WTC11 (cell line): ENCODE measurements around the gene PROCA1.

ENCODE experiments used
- ATF1 ChIP-seq: sonication (generic); formaldehyde crosslinking; IDR thresholded peaks from 2 replicates; pipeline ENCODE4 v1.8.1; 2023; ENCODE audit warnings: mild to moderate bottlenecking, moderate library complexity, missing genetic modification reagents
- ATF3 ChIP-seq: sonication (generic); formaldehyde crosslinking; conservative IDR thresholded peaks from 2 replicates; pipeline ENCODE4 v1.8.1; 2022; ENCODE audit warnings: mild to moderate bottlenecking, missing genetic modification reagents
- CTCF ChIP-seq: fragments of 200-600 bp; IDR thresholded peaks from 2 replicates; pipeline ENCODE4 v1.8.0; 2022; ENCODE audit warnings: antibody characterized with exemption
- JUN ChIP-seq: sonication (generic); formaldehyde crosslinking; IDR thresholded peaks from 2 replicates; pipeline ENCODE4 v1.8.0; 2023; ENCODE audit warnings: mild to moderate bottlenecking, missing genetic modification reagents
- MAX ChIP-seq: sonication (generic); formaldehyde crosslinking; IDR thresholded peaks from 2 replicates; pipeline ENCODE4 v1.8.0; 2022; ENCODE audit warnings: mild to moderate bottlenecking, missing genetic modification reagents
- PRRX2 ChIP-seq: fragments of 250-450 bp; sonication (Bioruptor Pico); IDR thresholded peaks from 2 replicates; pipeline ENCODE4 v1.8.0; 2021; ENCODE audit warnings: mild to moderate bottlenecking
- SP1 ChIP-seq: sonication (generic); formaldehyde crosslinking; conservative IDR thresholded peaks from 2 replicates; pipeline ENCODE4 v1.8.1; 2022; ENCODE audit warnings: missing genetic modification reagents
- USF2 ChIP-seq: sonication (generic); formaldehyde crosslinking; IDR thresholded peaks from 2 replicates; pipeline ENCODE4 v1.8.1; 2023; ENCODE audit warnings: mild to moderate bottlenecking, missing genetic modification reagents, moderate library complexity
- ZNF232 ChIP-seq: sonication (generic); formaldehyde crosslinking; IDR thresholded peaks from 2 replicates; pipeline ENCODE4 v1.8.0; 2022; ENCODE audit warnings: mild to moderate bottlenecking, missing genetic modification reagents
- TF ChIP-seq, protein P1 (sequence below): sonication (generic); formaldehyde crosslinking; IDR thresholded peaks from 2 replicates; pipeline ENCODE4 v1.8.1; 2022; ENCODE audit warnings: mild to moderate bottlenecking, moderate library complexity, missing genetic modification reagents
- TF ChIP-seq, protein P2 (sequence below): sonication (generic); formaldehyde crosslinking; IDR thresholded peaks from 2 replicates; pipeline ENCODE4 v1.8.0; 2022; ENCODE audit warnings: mild to moderate bottlenecking, missing genetic modification reagents

- no peak for TF ChIP-seq ZNF232
- TF ChIP-seq CTCF = no peak
- TF ChIP-seq, protein P1, sequence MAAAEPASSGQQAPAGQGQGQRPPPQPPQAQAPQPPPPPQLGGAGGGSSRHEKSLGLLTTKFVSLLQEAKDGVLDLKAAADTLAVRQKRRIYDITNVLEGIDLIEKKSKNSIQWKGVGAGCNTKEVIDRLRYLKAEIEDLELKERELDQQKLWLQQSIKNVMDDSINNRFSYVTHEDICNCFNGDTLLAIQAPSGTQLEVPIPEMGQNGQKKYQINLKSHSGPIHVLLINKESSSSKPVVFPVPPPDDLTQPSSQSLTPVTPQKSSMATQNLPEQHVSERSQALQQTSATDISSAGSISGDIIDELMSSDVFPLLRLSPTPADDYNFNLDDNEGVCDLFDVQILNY (CRISPR knock-in tag) = no peak
- no peak for TF ChIP-seq USF2 (CRISPR knock-in tag)
- TF ChIP-seq ATF3 (CRISPR knock-in tag) = no peak
- no peak for TF ChIP-seq ATF1 (CRISPR knock-in tag)
- no peak for TF ChIP-seq PRRX2 (CRISPR knock-in tag)
- no peak for TF ChIP-seq MAX (CRISPR knock-in tag)
- TF ChIP-seq JUN (CRISPR knock-in tag) = no peak
- TF ChIP-seq, protein P2, sequence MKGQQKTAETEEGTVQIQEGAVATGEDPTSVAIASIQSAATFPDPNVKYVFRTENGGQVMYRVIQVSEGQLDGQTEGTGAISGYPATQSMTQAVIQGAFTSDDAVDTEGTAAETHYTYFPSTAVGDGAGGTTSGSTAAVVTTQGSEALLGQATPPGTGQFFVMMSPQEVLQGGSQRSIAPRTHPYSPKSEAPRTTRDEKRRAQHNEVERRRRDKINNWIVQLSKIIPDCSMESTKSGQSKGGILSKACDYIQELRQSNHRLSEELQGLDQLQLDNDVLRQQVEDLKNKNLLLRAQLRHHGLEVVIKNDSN = no peak
- TF ChIP-seq SP1 (CRISPR knock-in tag) = no peak
Measured at GRCh38 chr17:28719021-28719433, 7.3 kb upstream of the PROCA1 start.
